Erythroblast (primary cell): Measurements from ENCODE around the gene PSMD6.

Experiments
- GATA1 ChIP-seq: IDR thresholded peaks from 2 replicates; pipeline ENCODE4 v1.6.1; 2011; ENCODE audit warnings: low read depth, mild to moderate bottlenecking, control low read depth, low read length, moderate library complexity
- POLR2A ChIP-seq: IDR thresholded peaks from 2 replicates; pipeline ENCODE4 v1.6.1; 2011; ENCODE audit warnings: mild to moderate bottlenecking, low read length

DNA sequence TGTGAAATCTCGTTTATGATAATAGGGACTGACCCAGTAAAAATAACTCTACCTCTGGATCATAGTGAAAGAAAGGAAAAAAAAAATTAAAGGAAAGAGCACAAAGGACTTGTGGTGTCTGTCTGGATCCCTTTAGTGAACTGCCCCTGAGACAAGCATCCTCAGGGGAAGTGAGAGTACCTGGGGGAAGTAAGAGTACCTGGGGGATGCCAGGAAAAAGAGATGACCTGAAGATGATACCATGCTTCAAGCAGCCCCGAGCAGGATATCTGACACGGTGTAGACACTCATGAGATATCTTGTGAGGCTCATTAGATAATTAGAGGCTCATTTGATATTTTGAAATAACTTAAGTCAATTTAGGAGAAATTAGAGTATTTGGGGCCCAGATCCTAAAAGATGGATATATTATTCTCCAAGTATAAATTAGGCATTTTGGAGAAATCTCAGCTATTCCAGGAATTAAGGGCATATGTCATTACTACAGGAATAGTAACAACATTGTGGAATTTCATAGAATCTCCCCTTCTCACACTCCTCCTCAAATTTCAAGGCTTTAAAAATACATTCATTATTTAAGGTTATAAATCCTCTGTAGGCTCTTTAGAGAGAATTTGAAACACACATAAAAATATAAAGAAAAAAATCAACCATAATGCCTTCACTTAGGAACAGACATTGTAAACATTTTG, 36.3 kb upstream of the PSMD6 start:
- TF ChIP-seq GATA1 = no peak
- TF ChIP-seq POLR2A = no peak
